A673 (cell line): ENCODE measurements around the gene ZMYND8.

ENCODE experiments used
- CTCF ChIP-seq: fragments of 300-800, 200-600 bp; sonication (generic); conservative IDR thresholded peaks from 2 replicates; pipeline ENCODE4 v1.5.1; 2017; ENCODE audit warnings: low read depth, mild to moderate bottlenecking, antibody characterized with exemption, low read length, moderate library complexity, mixed read lengths
- EZH2 ChIP-seq: fragments of 200-600 bp; sonication (generic); IDR thresholded peaks from 2 replicates; pipeline ENCODE4 v1.6.1; 2017; ENCODE audit warnings: borderline replicate concordance, low read depth, mild to moderate bottlenecking, mixed read lengths, antibody characterized with exemption, low read length; ENCODE audit not compliant: poor library complexity, severe bottlenecking

GRCh38 chr20:47306755-47307370, 49.6 kb downstream of the ZMYND8 start:
- no peak for TF ChIP-seq CTCF
- no peak for TF ChIP-seq EZH2
